ENCODE results near the gene AUTS2.

DNA sequence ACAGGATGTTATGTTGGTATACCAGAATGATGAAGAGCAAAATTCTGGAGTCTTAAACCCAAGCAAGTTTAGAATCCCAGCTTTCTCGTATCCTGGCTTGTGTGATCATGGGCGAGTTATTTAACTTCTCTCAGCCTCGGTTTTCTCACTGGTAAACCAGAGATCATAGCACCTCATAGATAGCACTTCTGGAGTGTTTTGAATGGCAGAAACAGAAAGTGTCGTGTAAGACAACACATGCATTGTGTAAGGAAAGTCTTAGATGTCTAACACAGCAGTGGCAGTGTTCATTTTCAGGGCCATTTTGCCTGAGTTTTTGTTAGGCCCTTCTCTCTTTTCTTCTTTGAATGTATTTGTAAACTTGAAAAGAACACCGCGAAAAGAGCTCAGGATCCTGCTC lies 465.1 kb downstream of the AUTS2 start:
- TF ChIP-seq EZH2 (IDR thresholded peaks at IDR 0.05; ENCODE audit: low read depth, unreplicated experiment), result no peak
- TF ChIP-seq, protein P1, sequence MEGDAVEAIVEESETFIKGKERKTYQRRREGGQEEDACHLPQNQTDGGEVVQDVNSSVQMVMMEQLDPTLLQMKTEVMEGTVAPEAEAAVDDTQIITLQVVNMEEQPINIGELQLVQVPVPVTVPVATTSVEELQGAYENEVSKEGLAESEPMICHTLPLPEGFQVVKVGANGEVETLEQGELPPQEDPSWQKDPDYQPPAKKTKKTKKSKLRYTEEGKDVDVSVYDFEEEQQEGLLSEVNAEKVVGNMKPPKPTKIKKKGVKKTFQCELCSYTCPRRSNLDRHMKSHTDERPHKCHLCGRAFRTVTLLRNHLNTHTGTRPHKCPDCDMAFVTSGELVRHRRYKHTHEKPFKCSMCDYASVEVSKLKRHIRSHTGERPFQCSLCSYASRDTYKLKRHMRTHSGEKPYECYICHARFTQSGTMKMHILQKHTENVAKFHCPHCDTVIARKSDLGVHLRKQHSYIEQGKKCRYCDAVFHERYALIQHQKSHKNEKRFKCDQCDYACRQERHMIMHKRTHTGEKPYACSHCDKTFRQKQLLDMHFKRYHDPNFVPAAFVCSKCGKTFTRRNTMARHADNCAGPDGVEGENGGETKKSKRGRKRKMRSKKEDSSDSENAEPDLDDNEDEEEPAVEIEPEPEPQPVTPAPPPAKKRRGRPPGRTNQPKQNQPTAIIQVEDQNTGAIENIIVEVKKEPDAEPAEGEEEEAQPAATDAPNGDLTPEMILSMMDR (conservative IDR thresholded peaks at IDR 0.05; ENCODE audit: low read depth in 2 of 2), result no peak
- no peak for TF ChIP-seq EZH2phosphoT487 (IDR thresholded peaks at IDR 0.05; ENCODE audit: unreplicated experiment)
- TF ChIP-seq POLR2AphosphoS5 (IDR thresholded peaks at IDR 0.05; ENCODE audit: low read depth), result no peak
- TF ChIP-seq JUNB (IDR thresholded peaks at IDR 0.05; ENCODE audit: unreplicated experiment), result no peak
- no peak for TF ChIP-seq STAT1 (IDR thresholded peaks at IDR 0.05; ENCODE audit: unreplicated experiment)
- TF ChIP-seq ZNF331 (CRISPR knock-in tag; IDR thresholded peaks at IDR 0.05; ENCODE audit: low read depth), result no peak
- TF ChIP-seq REST (IDR thresholded peaks at IDR 0.05; ENCODE audit: unreplicated experiment), result no peak
- TF ChIP-seq CREB1 (CRISPR knock-in tag; IDR thresholded peaks at IDR 0.05; ENCODE audit: low read depth), result no peak
- TF ChIP-seq ZNF114 (CRISPR knock-in tag; IDR thresholded peaks at IDR 0.05), result no peak
- TF ChIP-seq NANOG (IDR thresholded peaks at IDR 0.05; ENCODE audit: borderline replicate concordance), result no peak
- TF ChIP-seq, protein P2, sequence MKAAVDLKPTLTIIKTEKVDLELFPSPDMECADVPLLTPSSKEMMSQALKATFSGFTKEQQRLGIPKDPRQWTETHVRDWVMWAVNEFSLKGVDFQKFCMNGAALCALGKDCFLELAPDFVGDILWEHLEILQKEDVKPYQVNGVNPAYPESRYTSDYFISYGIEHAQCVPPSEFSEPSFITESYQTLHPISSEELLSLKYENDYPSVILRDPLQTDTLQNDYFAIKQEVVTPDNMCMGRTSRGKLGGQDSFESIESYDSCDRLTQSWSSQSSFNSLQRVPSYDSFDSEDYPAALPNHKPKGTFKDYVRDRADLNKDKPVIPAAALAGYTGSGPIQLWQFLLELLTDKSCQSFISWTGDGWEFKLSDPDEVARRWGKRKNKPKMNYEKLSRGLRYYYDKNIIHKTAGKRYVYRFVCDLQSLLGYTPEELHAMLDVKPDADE (IDR thresholded peaks at IDR 0.05), result no peak
- no peak for TF ChIP-seq ZNF462 (CRISPR knock-in tag; IDR thresholded peaks at IDR 0.05)

Measured in GM23338 (cell line).